ENCODE measurements around the gene SLC37A2.
A peak's percentile ranks its signal among the peaks of the same experiment; 100 is the strongest.

Gene SLC37A2

DNA sequence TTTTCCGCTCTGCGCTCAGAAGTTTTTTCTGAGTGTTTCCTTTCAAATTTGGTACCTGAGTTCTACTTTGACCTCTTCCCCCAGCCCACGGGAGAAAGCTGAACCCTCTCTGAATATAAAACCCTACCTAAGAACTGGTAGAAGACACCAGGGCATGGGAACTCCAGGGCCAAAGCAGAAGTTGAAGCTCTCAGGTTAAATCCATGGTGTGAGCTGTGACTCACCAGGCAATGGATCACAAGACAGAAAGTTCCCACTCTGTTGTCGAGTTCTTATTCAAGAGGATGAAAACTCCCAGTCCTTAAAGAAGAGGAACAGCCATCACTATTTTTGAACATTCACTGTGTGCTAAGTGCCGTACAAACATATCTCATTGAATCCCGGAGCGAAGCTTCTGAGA is 39.4 kb downstream of the SLC37A2 start:
- Histone ChIP-seq H3K4me1 (no peaks in the 10 kb centered on the region), H3K4me3 (ENCODE audit: low read depth, low read length) (no peak overlapping the region), H3K27me3 (no peaks in the 10 kb centered on the region), H3K36me3 (peaks cover 8% of the 10 kb centered on the region), H3K9me3 (no peaks in the 10 kb centered on the region)
- DNase-seq: no peak
- TF ChIP-seq, protein P1, sequence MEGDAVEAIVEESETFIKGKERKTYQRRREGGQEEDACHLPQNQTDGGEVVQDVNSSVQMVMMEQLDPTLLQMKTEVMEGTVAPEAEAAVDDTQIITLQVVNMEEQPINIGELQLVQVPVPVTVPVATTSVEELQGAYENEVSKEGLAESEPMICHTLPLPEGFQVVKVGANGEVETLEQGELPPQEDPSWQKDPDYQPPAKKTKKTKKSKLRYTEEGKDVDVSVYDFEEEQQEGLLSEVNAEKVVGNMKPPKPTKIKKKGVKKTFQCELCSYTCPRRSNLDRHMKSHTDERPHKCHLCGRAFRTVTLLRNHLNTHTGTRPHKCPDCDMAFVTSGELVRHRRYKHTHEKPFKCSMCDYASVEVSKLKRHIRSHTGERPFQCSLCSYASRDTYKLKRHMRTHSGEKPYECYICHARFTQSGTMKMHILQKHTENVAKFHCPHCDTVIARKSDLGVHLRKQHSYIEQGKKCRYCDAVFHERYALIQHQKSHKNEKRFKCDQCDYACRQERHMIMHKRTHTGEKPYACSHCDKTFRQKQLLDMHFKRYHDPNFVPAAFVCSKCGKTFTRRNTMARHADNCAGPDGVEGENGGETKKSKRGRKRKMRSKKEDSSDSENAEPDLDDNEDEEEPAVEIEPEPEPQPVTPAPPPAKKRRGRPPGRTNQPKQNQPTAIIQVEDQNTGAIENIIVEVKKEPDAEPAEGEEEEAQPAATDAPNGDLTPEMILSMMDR (IDR thresholded peaks at IDR 0.05; ENCODE audit: low read depth, low read length): no peak

DNA sequence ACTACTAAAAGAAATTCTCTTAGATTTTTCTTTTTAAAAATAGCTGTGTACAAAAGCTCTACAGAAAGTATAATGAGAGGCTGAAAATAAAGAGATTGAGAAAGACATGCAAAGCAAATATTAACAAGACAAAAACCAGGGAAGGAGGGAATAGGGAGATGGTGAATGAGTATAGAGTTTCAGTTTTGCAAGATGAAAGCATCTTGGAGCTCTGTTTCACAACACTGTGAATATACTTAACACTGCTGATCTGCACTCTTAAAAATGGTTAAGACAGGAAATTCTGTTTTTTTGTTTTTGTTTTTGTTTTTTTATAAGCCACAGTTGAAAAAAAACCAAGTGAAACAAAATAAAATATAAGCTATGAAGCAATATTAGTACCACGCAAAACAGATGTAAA is 42.8 kb downstream of the SLC37A2 start:
- Histone ChIP-seq H3K9me3 (no peaks in the 10 kb centered on the region), H3K27me3 (no peaks in the 10 kb centered on the region), H3K4me1 (no peaks in the 10 kb centered on the region), H3K36me3 (no peaks in the 10 kb centered on the region; the same call in 1 of the 2 replicates), H3K4me3 (ENCODE audit: low read depth, low read length) (no peak overlapping the region)
- DNase-seq: no peak
- TF ChIP-seq, protein P1 (IDR thresholded peaks at IDR 0.05; ENCODE audit: low read depth, low read length): no peak

- Histone ChIP-seq H3K27me3 (no peaks in the 10 kb centered on the region), H3K4me3 (ENCODE audit: low read depth, low read length) (no peak overlapping the region), H3K36me3 (no peaks in the 10 kb centered on the region), H3K9me3 (no peaks in the 10 kb centered on the region), H3K4me1 (no peaks in the 10 kb centered on the region)
- TF ChIP-seq, protein P1 (IDR thresholded peaks at IDR 0.05; ENCODE audit: low read depth, low read length): no peak
- no peak for DNase-seq
Measured at GRCh38 chr11:125108469-125108868, 45.4 kb downstream of the SLC37A2 start.

DNA sequence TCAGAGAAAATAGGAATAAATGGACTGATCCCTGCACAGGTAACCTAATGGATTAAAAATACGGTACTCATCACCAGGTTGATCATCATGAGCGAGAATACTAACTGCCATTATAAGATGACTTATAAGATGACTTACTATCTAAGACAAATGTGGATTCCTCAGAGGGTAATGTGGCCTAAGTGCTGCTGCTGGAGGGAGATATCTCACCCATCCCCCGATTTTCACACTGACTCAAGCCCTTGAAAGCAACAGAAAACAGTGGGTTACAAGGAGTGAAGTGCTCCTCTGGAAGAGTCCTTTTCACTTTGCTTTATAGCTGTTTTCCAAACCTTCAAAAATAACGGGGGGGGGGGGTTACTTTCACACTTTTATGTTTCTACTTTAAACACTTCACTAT is 47.4 kb downstream of the SLC37A2 start:
- H3K4me3 ChIP-seq (ENCODE audit: low read depth, low read length): peak overlapping the region; percentile 92
- TF ChIP-seq, protein P1 (IDR thresholded peaks at IDR 0.05; ENCODE audit: low read depth, low read length): no peak
- H3K36me3 ChIP-seq: no peaks in the 10 kb centered on the region
- H3K27me3 ChIP-seq: no peaks in the 10 kb centered on the region
- DNase-seq: no peak
- no peaks in the 10 kb centered on the region for H3K4me1 ChIP-seq
- no peaks in the 10 kb centered on the region for H3K9me3 ChIP-seq

- TF ChIP-seq, protein P1 (IDR thresholded peaks at IDR 0.05; ENCODE audit: low read depth, low read length): no peak
- no peak for DNase-seq
- peak overlapping the region; percentile 92 for H3K4me3 ChIP-seq (ENCODE audit: low read depth, low read length)
- H3K4me1 ChIP-seq: no peaks in the 10 kb centered on the region
- no peaks in the 10 kb centered on the region for H3K27me3 ChIP-seq
- no peaks in the 10 kb centered on the region for H3K9me3 ChIP-seq
- H3K36me3 ChIP-seq: no peaks in the 10 kb centered on the region
Measured at GRCh38 chr11:125111001-125111342, 47.9 kb downstream of the SLC37A2 start.

GRCh38 chr11:125111343-125112207 is 48.5 kb downstream of the SLC37A2 start, which contains the start of gene TMEM218:
TSS of gene TMEM218 (minus strand) at chr11:125111626. CDS start at chr11:125102241, 9,385 bp downstream.
- H3K36me3 ChIP-seq: no peaks in the 10 kb centered on the region
- no peaks in the 10 kb centered on the region for H3K4me1 ChIP-seq
- TF ChIP-seq, protein P1 (IDR thresholded peaks at IDR 0.05; ENCODE audit: low read depth, low read length): no peak
- H3K4me3 ChIP-seq (ENCODE audit: low read depth, low read length): peak within 1 kb of the TSS; percentile 92
- no peaks in the 10 kb centered on the region for H3K9me3 ChIP-seq
- DNase-seq: peak; percentile 99
- peaks cover 3% of the 10 kb centered on the region; the same call in 1 of the 2 replicates for H3K27me3 ChIP-seq
